C4-2B (cell line): ENCODE results near the gene IL17A.

Experiments
- H3K27ac ChIP-seq: fragments of 450-650 bp; 2 replicates; pipeline ENCODE4 v1.5.1; 2017
- CTCF ChIP-seq: fragments of 450-650 bp; conservative IDR thresholded peaks from 2 replicates; pipeline ENCODE4 v1.5.1; 2017; ENCODE audit warnings: mild to moderate bottlenecking
- ZFX ChIP-seq: fragments of 450-650 bp; IDR thresholded peaks from 2 replicates; pipeline ENCODE4 v1.6.1; 2017

The IL17A gene

GRCh38 chr6:52144196-52145076 is 41.7 kb upstream of the IL17A start:
- TF ChIP-seq ZFX: no peak
- no peak for TF ChIP-seq CTCF
- no peak overlapping the region for H3K27ac ChIP-seq

GRCh38 chr6:52146851-52147445 is 39.2 kb upstream of the IL17A start:
- TF ChIP-seq CTCF: no peak
- TF ChIP-seq ZFX: no peak
- H3K27ac ChIP-seq: no peak overlapping the region

- no peak overlapping the region for H3K27ac ChIP-seq
- TF ChIP-seq ZFX (no peak), CTCF (no peak)
Measured at GRCh38 chr6:52149076-52149475, 37.1 kb upstream of the IL17A start.

- TF ChIP-seq CTCF (no peak), ZFX (no peak)
- H3K27ac ChIP-seq: no peak overlapping the region
Measured at GRCh38 chr6:52149949-52150348, 36.2 kb upstream of the IL17A start.

GRCh38 chr6:52152070-52152423 is 34.1 kb upstream of the IL17A start:
- no peak for TF ChIP-seq CTCF
- TF ChIP-seq ZFX: no peak
- peak overlapping the region; percentile 45 for H3K27ac ChIP-seq

- H3K27ac ChIP-seq: no peak overlapping the region
- TF ChIP-seq CTCF: no peak
- no peak for TF ChIP-seq ZFX
Measured at GRCh38 chr6:52152711-52153160, 33.4 kb upstream of the IL17A start.

GRCh38 chr6:52154381-52154780 is 31.8 kb upstream of the IL17A start:
- no peak overlapping the region for H3K27ac ChIP-seq
- TF ChIP-seq ZFX (no peak), CTCF (no peak)
